HG02885 (cell line): ENCODE results near the gene RNF38.
"Not testable (repeated sequence)": the region's sequence is repeated elsewhere in the genome, so short reads cannot be mapped to it uniquely, and the experiment has no call there.

ENCODE experiments used
- ATAC-seq: cut with Tn5 transposase; IDR thresholded peaks from one replicate; pipeline ENCODE4 v1.9.1; 2021; ENCODE audit warnings: mild to moderate bottlenecking; ENCODE audit not compliant: unreplicated experiment, poor library complexity

Gene RNF38

DNA sequence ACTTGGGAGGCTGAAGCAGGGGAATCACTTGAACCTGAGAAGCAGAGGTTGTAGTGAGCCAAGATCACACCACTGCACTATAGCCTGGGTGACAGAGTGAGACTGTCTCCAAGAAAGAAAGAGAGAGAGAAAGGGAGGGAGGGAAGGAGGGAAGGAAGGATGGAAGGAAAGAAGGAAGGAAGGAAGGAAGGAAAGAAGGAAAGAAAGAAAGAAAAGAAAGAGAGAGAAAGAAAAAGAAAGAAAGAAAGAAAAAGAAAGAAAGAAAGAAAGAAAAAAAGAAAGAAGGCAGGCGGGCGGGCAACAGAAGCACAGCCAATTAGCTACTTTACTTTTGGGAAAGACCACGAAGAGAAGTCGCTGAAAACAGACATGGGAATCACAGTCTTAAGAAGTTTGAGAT is 9.0 kb upstream of the RNF38 start:
- ATAC-seq: not testable (repeated sequence)

DNA sequence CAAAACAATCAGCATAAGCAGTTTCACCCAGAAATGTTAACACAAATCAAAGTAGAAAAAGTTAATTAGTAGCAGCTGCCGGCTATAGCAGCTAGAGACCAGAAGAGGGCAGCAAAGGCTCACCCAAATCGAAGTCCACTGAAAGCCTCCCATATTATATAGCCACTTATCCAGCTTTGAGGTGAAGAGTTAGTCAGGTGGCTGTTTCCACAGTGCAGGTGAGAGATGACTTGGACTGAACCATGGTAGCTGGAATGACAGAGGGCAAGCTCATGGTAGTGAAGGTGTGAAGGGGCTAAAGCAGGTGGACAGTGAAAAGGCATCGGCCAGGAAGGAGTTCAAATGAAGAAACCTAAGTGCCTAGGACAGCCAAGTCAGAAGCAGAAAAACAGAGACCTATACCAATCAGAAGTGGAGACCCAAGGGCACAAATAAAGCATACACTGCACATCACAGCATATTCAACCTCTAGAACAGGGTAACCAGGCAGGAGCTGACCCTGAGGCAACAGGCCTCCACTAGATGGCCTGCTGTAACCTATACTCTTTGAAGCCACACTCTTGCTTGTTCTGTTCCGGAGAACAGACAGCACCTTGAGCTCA is 7.2 kb upstream of the RNF38 start:
- ATAC-seq: no peak

DNA sequence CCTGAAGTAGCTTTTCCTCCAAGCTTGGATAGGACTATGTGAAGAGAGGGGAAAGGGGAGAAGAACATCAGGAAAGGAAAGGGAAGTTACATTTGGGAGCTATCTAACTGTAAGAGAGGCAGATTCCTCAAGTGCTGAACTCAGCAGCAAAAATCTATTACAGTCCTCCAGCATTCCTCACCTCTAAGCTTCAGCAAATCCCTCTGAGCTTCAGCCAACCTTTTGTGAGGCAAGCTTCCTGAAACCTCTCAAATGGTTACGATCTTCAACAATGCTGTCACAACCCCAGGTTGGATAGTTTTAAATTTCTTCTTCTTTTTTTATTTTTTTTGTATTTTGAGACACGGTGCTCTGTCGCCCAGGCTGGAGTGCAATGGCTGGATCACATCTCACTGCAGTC is 2.5 kb upstream of the RNF38 start:
- no peak for ATAC-seq

DNA sequence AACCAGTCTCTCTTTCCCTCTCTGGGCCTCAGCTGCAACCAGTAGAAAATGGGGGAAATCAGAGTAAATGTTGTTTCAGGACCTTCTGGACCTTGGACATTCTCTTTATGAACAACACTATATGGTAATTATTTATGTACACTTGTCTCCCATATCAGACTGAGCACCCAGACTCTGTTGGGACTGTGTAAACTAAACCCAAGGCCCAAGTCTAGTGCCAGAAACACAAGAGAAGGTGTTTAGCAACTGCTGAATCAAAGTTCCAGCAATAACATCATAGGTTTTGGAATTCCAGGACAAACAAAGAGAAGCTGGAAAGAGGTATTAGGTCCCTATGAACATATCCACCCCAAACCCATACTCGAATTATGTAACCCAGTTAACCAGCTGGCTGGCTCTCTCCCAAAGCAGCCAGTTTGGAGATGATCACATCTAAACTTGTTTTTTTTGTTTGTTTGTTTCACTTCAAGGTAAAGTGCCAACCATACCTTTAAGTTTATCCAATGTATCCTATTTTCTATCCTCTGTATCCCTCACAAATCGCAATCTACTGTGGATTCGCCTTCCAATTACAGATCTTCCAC is 1.9 kb upstream of the RNF38 start:
- no peak for ATAC-seq

DNA sequence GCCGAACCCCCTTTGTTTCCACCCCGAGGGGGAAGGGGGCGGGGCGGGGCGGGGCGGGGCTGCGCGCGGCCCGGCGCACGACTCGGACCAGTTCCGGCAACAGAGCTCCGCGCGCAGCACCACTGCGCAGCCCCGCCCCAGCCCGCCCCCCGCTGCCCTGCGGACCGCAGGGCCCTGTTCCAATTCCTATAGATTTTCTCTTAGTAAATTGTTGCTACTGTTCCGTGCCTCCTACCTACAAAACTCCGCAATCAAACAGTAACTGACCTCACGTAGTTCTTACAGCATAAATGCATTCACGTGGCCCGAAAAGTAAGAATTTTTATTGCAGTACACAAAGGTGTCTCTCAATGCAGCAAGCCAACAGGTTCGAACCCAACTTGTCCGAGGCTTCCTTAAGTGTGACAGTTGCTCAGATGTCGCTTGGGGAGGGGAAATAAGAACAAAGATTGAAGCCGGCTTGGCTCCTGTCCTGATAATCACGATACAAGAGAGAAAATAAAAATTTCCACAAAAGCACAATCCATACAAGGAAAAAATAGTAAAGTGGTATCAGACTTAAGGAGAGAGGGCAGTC is 1.2 kb upstream of the RNF38 start:
- peak; percentile 66 for ATAC-seq

DNA sequence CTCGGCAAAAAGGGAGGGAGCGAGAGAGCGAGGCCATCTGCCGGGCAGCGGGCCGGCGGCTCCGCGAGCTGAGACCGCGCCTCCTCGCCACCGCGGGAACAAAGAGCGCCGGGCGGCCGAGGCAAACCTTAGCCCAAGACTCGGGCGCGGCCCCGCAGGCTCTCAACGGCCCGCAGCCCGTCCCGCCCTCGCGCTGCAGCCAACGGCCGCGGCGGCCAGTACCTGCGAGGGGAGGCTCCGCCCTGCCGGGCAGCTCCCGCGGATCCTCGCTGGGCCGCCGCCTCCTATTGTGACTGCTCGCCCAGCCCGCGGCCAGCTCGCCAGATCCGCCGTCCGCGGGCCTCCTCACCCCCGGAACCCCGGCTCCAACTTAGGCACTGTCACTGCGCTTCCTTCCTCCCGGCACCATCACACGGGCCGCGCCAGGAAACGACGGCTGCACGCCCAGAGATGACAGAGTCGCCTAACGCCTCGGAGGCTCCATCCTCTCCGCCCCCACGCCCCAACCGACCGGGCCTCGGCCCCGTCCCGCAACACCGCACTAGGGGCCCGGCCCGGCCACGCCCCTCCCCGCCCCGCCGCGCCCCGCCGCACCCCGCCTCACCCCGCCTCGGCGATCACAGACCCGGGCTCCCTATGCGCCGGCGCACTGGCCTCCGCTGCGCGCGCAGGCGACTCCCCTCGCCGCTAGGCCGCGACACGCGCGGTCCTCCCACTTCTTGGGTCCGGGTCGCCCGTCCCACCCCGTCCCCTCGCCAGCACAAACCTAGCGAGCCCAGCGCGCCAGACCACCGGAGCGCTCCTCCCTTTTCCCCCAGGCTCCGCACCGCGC is 479 bp upstream of the RNF38 start:
- peak; percentile 76 for ATAC-seq

DNA sequence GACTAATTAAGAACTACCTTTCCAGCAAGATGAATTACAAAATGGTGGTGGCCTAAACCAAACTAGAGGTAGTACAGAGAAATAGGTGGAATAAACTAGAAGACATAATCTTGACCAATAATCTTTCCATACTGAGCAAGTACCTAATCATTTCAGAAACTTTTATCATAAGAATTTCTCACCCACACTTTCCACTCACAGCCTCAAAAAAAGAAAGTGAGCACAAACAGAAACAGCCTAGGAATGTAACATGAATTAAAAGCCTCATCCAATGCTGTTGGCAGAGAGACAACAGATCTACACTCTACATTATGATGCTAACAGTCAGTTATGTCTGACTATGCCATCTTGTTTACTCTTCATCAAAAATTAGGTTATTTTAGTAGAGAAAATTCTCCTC is 1.3 kb downstream of the RNF38 start:
- ATAC-seq: no peak

DNA sequence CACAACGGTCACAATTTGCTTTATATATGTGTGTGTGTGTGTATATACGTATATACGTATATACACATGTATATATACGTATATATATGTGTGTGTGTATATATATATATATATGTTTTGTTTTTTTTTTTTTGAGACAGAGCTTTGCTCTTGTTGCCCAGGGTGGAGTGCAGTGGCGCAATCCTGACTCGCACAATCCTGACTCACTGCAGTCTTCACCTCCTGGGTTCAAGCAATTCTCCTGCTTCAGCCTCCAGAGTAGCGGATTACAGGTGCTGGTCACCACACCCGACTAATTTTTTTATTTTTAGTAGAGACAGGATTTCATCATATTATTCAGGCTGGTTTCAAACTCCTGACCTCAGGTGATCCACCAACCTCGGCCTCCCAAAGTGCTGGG is 3.1 kb downstream of the RNF38 start:
- no peak for ATAC-seq

DNA sequence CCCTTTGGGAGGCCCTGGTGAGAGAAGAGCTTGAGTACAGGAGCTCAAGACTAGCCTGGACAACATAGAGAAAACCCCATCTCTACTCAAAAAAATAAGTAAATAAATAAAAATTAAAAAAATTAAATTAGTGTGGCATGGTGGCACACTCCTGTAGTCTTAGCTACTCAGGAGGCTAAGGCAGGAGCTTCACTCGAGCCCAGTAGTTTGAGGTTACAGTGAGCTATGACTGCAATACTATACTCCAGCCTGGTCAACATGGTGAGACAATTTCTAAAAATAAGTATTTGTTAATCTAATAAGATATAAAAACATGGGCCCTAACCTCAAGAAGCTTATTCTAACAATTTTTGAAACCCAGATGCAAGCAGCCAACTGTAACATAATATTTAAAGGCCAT is 7.6 kb downstream of the RNF38 start:
- ATAC-seq: no peak

DNA sequence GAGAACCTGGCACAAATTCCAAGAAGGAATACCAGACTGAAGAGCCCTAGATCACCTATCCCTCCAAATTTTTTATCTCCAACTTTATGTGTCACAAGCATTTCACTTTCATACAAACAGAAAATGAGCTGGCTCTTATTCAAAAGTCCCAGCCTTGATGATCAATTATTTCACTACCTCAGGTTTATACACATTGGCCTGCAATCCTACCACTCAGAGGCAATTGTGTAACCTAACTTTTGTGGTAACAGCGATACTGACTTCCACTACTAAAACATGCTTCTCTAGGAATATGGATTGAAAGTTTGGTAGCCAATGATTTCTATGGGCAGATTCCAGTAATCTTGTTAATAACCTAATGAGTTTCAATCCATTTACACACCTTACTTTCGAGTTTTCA is 10.5 kb downstream of the RNF38 start:
- no peak for ATAC-seq

DNA sequence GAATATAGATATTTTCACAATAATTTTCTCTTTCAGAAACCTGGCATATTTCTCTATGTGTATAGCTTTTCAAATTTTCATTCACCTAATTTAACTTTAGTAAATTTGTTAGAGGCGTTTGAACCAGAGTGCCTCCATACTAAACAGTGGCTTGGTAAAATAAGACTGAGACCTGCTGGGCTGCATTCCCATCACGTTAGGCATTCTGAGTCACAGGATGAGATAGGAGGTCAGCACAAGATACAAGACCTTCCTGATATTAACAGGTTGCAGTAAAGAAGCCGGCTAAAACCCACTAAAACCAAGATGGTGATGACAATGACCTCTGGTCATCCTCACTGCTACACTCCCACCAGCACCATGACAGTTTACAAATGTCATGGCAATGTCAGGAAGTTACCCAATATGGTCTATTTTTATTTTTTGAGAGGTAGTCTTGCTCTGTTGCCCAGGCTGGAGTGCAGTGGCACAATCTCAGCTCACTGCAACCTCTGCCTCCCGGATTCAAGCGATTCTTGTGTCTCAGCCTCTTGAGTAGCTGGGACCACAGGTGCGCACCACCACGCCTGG is 13.6 kb downstream of the RNF38 start:
- ATAC-seq: not testable (repeated sequence)

DNA sequence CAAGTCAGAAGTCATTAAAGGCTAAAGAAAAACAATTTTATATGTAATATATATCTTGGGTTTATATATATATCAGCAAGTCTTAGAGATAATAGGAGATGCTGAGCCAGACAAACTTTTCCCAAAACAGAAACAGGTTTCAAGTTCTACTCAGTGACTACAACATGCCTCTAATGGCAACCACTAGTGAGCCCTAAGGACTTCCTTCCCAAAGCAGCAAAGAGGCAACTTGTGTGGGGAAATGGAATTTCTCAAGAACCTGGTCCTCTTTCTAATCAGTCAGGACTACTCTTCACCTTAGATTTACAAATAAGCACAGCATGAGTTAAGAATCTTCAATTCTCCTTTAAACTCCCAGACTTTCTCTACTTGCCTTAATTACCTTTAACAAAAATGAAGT is 17.6 kb downstream of the RNF38 start:
- ATAC-seq: no peak

DNA sequence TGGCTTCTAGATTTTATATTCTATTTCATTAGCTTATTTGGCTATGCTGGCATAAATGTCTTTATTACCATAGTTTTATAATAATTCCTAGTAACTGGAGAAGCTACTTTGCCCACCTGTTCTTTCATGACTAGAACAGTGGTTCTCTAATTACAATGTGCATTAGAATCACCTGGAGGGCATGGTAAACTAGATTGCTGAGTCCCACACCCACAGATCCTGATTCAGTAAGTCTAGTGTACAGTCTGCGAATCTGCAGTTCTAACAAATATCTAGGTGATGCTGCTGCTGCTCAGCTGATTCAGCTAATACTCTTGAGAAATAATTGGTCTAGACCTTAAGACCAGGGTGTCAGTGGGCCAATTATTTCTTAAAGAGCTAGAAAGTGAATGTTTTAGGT is 35.5 kb downstream of the RNF38 start:
- ATAC-seq: no peak

DNA sequence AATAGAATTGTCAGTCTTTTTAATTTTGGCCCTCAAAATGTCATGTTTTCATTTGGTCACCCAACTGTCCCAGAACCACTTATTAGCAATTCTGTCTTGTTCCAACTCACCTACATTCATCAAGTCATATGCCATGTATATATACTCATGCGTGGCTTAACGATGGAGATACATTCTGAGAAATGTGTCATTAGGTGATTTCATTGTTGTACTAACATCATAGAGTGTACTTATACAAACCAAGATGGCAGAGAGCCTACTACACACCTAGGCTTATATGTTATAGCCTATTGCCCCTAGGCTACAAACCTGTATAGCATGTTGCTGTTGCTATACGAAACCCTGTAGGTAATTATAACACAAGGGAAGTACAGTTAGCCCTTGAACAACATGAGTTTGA is 36.6 kb downstream of the RNF38 start:
- no peak for ATAC-seq

DNA sequence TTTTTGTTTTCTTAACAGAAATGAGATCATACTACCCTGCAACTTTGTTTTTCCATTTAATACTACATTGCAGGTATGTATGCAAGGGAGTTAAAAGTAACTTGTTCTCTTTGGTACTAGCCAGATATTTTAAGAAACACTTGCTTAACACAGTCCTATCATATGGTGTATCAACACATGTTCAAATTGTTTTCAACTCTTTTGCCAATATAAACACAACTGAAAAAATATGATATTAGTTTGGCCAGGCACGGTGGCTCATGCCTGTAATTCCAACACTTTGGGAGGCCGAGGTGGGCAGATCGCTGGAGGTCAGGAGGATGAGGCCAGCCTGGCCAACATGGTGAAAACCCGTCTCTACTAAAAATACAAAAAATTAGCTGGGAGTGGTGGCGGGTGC is 41.6 kb downstream of the RNF38 start:
- ATAC-seq: no peak

DNA sequence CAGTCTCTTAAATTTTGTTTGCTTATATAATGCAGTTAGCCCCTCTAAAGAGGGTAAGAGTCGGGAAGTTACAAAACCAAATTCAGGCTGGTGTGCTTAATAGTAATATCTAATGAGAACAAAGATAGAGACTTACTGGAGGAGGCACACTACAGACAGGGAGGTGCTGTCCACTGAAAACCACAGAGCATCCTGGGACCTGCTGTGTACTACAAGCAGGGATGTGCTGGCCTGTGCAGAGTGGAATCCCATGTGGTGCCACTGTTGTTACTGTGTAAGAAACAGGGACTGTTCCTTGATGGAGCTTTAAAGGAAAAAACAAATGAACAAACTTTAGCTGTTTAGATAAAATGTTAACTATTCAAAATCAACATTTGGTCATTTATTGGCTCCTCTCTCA is 42.4 kb downstream of the RNF38 start:
- no peak for ATAC-seq

DNA sequence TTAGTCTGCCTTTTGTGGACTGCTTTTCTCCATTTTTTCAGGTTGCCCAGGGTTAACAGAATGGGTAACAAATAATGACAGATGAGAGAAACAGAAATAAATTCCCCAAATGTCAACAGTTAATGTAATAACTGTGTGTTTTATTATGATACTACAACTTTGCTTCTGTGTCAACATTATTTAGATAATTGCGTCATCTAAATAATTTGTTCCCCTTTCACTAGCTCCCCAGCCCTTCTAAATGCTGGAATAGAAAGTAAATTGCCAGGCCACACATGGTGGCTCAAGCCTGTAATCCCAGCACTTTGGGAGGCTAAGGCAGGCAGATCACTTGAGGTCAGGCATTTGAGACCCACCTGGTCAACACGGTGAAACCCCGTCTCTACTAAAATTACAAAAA is 53.5 kb downstream of the RNF38 start:
- no peak for ATAC-seq

DNA sequence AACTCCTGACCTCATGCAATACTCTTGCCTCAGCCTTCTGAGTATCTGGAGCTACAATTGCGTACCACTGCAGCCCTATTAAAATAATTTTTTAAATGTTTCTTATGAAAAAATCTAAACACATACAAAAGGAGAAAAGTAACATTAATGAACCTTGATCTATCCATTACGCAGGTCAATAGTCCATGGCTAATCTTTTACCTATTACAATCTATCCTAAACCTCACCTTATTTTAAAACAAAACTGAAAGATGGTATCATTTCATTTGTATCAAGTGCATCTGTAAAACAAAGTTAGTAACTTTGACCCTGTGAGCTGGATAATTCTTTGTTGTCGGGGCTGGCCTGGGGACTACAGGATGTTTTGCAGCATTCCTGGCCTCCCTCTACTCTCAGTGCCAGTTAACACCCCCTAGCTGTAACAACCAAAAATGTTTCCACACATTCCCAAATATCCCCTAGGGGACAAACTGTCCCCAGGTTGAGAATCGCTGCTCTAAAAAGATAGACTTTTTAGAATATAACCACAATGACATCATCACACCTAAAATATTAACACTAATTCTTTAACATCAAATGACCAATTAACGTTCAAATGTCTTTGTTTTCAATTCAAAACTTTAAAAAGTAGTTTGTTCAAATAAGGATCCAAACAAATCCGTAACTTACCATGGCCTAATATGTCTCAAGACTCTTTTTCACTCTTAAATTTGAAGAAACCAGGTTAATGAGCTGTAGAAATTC is 54.8 kb downstream of the RNF38 start:
- ATAC-seq: no peak

DNA sequence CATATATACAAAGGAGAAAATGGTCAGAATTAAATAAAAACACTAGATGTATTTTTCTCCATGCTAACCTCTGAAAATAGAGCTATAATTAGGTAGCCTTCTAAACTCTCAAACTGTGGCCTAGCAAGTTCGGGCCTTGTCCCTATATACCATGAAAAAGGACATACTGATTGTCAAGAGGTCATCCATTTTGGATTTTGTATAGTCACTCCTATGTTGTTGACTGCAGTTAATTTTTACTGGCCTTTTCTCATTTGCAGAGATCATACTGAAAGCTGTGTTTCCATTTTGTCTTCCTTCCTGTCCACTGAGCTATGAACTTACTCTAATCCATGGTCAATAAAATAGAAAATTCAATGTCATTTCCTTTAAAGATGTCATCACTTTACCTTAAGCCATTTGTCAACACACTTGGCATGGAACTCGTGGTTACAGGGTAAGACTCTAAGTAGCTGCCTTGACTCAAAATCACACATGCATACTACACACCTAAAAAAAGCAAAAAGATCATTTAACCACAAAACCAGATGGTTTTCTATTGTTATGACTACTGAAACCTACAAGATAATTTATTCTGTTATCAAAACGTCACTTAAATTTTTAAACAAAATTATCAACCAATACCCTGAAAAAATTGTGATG is 58.0 kb downstream of the RNF38 start:
- peak; percentile 56 for ATAC-seq

DNA sequence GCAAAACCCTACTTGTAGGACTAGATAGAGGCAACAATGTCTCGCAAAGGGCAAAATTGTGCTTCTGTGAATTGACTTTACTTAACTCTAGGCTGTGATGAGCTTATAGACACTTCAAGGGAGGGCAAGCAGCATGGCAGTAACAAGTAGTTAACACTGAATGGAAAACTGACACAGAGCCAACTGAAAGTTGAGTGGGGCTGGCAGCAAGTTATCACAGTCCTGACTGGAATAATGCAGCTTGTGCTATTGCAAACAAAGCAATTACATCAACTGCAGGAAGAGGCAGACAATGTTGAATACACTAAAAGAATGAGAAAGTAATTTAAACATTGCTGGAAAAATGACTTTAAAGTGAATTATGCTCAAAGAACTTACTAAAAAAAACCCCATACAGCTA is 62.2 kb downstream of the RNF38 start:
- ATAC-seq: no peak
